OCI-LY3 (cell line): ENCODE measurements around the gene LIN54.

Experiments
- H2AFZ ChIP-seq: fragments of 200-600, 300-600 bp; shearing (Covaris generic); 2 replicates; pipeline ENCODE4 v1.6.0; 2014; ENCODE audit warnings: antibody characterized with exemption, low read depth, low read length
- H3K27ac ChIP-seq: fragments of 200-600, 300-600 bp; sonication (generic); 2 replicates; pipeline ENCODE4 v1.5.1; 2014; ENCODE audit warnings: mild to moderate bottlenecking, low read length, moderate library complexity, mixed read lengths
- H3K27me3 ChIP-seq: fragments of 200-600, 300-600 bp; sonication (generic); 2 replicates; pipeline ENCODE4 v1.6.1; 2014; ENCODE audit warnings: low read depth, low read length, mixed read lengths
- H3K36me3 ChIP-seq: fragments of 200-600, 300-600 bp; sonication (generic); replicated peaks from 2 replicates; pipeline ENCODE3; 2014; ENCODE audit warnings: low read depth, low read length, mixed read lengths
- H3K4me1 ChIP-seq: fragments of 300-600, 200-600 bp; sonication (generic); 2 replicates; pipeline ENCODE4 v1.6.1; 2014; ENCODE audit warnings: low read length, mixed read lengths
- H3K4me2 ChIP-seq: fragments of 200-600, 300-600 bp; sonication (generic); 2 replicates; pipeline ENCODE4 v1.6.1; 2014; ENCODE audit warnings: low read length, mixed read lengths
- H3K4me3 ChIP-seq: fragments of 300-600, 200-600 bp; sonication (generic); 2 replicates; pipeline ENCODE4 v1.5.1; 2014; ENCODE audit warnings: antibody characterized with exemption, mild to moderate bottlenecking, low read length, moderate library complexity
- H3K79me2 ChIP-seq: fragments of 300-600, 200-600 bp; shearing (Covaris generic); 2 replicates; pipeline ENCODE4 v1.6.1; 2014; ENCODE audit warnings: mild to moderate bottlenecking, low read length, mixed read lengths
- H3K9ac ChIP-seq: fragments of 300-600, 200-600 bp; shearing (Covaris generic); 2 replicates; pipeline ENCODE4 v1.6.0; 2014; ENCODE audit warnings: mild to moderate bottlenecking, low read length, moderate library complexity
- H3K9me3 ChIP-seq: fragments of 200-600, 300-600 bp; shearing (Covaris generic); 2 replicates; pipeline ENCODE4 v1.6.1; 2014; ENCODE audit warnings: low read length, mixed read lengths; ENCODE audit not compliant: insufficient read depth
- H4K20me1 ChIP-seq: fragments of 200-600, 300-600 bp; sonication (generic); 2 replicates; pipeline ENCODE4 v1.6.1; 2016; ENCODE audit warnings: low read length, mixed read lengths; ENCODE audit not compliant: insufficient read depth
- EZH2phosphoT487 ChIP-seq: fragments of 200-600 bp; shearing (Covaris generic); IDR thresholded peaks from 2 replicates; pipeline ENCODE4 v1.6.1; 2018; ENCODE audit warnings: antibody characterized with exemption, mixed run types, low read depth
- TF ChIP-seq, protein P1 (sequence below): fragments of 200-600, 300-600 bp; sonication (generic); IDR thresholded peaks from 2 replicates; pipeline ENCODE4 v1.5.1; 2014; ENCODE audit warnings: antibody characterized with exemption, low read length, low read depth

Gene LIN54

DNA sequence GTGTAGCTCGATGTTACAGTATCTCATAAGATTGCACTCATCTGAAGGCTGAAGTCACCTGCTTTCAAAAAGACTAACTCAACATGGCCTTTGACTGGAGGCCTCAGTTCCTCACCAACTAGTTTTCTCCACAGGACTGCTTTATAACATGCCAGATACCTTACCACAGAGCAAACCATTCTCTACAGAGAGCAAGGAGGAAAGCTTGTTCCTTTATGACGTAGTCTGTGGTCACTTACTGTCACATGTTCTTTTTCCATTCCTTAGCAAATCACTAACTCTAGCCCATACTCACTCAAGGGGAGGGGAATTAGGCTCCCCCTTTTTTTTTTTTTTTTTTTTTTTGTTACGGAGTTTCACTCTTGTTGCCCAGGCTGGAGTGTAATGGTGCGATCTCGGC, 106.9 kb downstream of the LIN54 start:
- peaks cover 25% of the 10 kb centered on the region for H3K79me2 ChIP-seq
- no peak overlapping the region for H3K4me3 ChIP-seq
- H4K20me1 ChIP-seq, result peaks cover 11% of the 10 kb centered on the region
- no peak for TF ChIP-seq EZH2phosphoT487
- TF ChIP-seq, protein P1, sequence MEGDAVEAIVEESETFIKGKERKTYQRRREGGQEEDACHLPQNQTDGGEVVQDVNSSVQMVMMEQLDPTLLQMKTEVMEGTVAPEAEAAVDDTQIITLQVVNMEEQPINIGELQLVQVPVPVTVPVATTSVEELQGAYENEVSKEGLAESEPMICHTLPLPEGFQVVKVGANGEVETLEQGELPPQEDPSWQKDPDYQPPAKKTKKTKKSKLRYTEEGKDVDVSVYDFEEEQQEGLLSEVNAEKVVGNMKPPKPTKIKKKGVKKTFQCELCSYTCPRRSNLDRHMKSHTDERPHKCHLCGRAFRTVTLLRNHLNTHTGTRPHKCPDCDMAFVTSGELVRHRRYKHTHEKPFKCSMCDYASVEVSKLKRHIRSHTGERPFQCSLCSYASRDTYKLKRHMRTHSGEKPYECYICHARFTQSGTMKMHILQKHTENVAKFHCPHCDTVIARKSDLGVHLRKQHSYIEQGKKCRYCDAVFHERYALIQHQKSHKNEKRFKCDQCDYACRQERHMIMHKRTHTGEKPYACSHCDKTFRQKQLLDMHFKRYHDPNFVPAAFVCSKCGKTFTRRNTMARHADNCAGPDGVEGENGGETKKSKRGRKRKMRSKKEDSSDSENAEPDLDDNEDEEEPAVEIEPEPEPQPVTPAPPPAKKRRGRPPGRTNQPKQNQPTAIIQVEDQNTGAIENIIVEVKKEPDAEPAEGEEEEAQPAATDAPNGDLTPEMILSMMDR, result no peak
- no peak overlapping the region for H3K27ac ChIP-seq
- H3K36me3 ChIP-seq, result no peaks in the 10 kb centered on the region
- H3K9ac ChIP-seq, result no peak overlapping the region
- H2AFZ ChIP-seq, result no peak overlapping the region
- no peaks in the 10 kb centered on the region for H3K9me3 ChIP-seq
- no peak overlapping the region for H3K4me2 ChIP-seq
- no peaks in the 10 kb centered on the region for H3K27me3 ChIP-seq
- peaks cover 35% of the 10 kb centered on the region for H3K4me1 ChIP-seq

DNA sequence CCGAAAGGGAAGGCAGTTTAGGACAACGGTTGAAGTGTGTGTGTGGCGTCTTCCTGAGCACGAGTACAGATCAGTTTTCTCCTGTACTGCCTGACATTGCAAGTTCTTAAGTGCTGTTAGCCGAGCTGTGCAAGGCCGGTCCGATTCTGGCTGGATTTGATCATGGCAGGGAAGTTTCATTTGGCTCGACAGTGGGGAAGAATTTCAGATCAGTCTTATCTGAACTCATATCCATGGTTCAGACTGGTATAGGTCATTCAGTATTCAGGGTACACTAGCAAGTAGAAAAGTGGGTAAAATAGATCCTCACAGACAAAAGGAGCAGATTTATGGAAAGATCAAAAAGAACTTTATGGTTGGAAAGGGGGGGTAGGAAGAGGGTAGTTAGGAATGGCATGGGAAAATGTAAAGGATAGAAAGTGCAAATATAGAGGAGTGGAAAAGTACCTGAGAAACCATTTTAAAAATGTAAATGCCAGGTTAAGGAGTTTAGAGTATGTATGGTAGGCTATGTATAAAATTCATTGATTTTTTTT, 109.4 kb downstream of the LIN54 start:
- H3K36me3 ChIP-seq, result peaks cover 21% of the 10 kb centered on the region
- peak overlapping the region; percentile 93 for H2AFZ ChIP-seq

DNA sequence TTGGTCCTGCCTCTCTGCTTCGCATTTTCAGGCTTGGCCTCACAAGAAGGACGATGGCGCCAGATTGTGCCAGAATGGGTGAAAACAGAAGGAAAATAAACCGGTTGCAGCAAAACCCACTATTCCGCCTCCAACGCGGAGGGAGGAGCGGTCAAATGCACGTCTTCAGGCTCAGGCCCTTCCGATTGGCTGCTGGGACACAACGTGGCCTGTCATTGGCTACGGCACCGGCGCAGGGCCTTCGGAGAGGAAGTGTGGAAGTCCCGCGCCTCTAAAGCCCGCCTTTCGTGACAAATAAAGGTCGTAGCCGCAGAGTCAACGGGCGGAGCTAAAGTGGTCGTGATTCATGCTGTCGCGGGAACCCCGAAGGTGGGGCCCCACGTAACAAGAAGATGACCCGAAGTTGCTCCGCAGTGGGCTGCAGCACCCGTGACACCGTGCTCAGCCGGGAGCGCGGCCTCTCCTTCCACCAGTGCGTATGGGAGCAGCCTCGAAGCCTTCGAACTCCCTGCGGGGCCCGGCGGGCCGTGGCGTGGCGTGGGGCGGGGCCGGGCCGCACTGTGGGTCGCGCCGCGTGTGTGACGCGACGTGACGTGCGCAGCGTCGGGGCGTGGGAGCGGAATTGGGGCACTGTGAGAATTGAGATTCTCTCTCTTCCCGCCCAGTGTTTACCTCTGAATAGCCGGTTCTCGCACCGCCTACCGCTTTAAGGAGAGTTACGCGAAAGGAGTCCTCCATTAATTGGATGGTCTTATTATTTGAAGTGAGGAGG, 110.0 kb downstream of the LIN54 start, which contains the start of gene THAP9:
Gene THAP9, plus strand, starts transcription at position 325 of the 772 bp plus-strand sequence. Its CDS starts 68 bp downstream, at position 393.
- peaks cover 29% of the 10 kb centered on the region for H3K4me1 ChIP-seq

More for the DNA sequence above, 109.4 kb downstream of the LIN54 start:
- Histone ChIP-seq H3K9ac (peak overlapping the region; percentile 85), H3K4me3 (peak overlapping the region; percentile 85), H3K4me2 (peak overlapping the region; percentile 90), H3K4me1 (peaks cover 36% of the 10 kb centered on the region), H4K20me1 (peaks cover 26% of the 10 kb centered on the region), H3K9me3 (no peaks in the 10 kb centered on the region), H3K79me2 (peaks cover 48% of the 10 kb centered on the region), H3K27me3 (no peaks in the 10 kb centered on the region), H3K27ac (peak overlapping the region; percentile 86)
- no peak for TF ChIP-seq EZH2phosphoT487
- TF ChIP-seq, protein P1, result no peak

DNA sequence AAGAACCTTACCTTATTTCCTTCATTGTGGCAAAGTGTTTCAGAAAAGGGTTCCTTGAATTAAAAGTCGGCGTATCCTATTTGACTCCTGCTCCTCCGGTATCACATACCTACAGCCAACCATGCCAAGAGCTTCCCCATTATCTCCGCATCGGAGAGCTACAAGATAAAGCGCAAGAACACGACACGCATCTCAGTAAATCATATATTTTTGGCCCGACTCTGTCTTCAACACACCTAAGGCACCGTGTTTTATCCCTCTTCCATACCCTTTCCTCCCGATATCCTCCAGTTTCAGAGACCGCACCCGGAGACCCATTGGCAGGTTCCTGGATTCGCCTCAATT, 110.6 kb downstream of the LIN54 start:
- H3K27me3 ChIP-seq, result no peaks in the 10 kb centered on the region
- peak overlapping the region; percentile 74 for H3K4me2 ChIP-seq
- peaks cover 57% of the 10 kb centered on the region for H3K79me2 ChIP-seq
- H3K9me3 ChIP-seq, result no peaks in the 10 kb centered on the region
- peaks cover 26% of the 10 kb centered on the region for H3K36me3 ChIP-seq
- peak overlapping the region; percentile 67 for H2AFZ ChIP-seq
- H4K20me1 ChIP-seq, result peaks cover 19% of the 10 kb centered on the region
- H3K9ac ChIP-seq, result peak overlapping the region; percentile 76
- peak overlapping the region; percentile 85 for H3K4me3 ChIP-seq
- peaks cover 24% of the 10 kb centered on the region for H3K4me1 ChIP-seq
- TF ChIP-seq, protein P1, result no peak
- no peak for TF ChIP-seq EZH2phosphoT487
- peak overlapping the region; percentile 86 for H3K27ac ChIP-seq

More for the DNA sequence above, 110.0 kb downstream of the LIN54 start, which contains the start of gene THAP9:
- Histone ChIP-seq H3K9ac (peak within 1 kb of the TSS; percentile 85), H3K36me3 (peaks cover 25% of the 10 kb centered on the region), H2AFZ (peak within 1 kb of the TSS; percentile 93), H4K20me1 (peaks cover 22% of the 10 kb centered on the region), H3K4me2 (peak within 1 kb of the TSS; percentile 90), H3K4me3 (peak within 1 kb of the TSS; percentile 85), H3K27ac (peak within 1 kb of the TSS; percentile 86), H3K9me3 (no peaks in the 10 kb centered on the region), H3K27me3 (no peaks in the 10 kb centered on the region), H3K79me2 (peaks cover 54% of the 10 kb centered on the region)
- TF ChIP-seq, protein P1, result no peak
- TF ChIP-seq EZH2phosphoT487, result no peak
